GM12878 (cell line): Measurements from ENCODE around the gene SORCS2. TPM values are rescaled to one million over a fixed set of nuclear protein-coding genes. Genes with fewer than 3 reads are reported as not detected.

ENCODE experiments used
- ATAC-seq: fragments of 200-7000 bp; cut with Tn5 transposase; 3 replicates; pipeline ENCODE4 v1.9.1; 2020; ENCODE audit warnings: mild to moderate bottlenecking, moderate library complexity
- BruUV-seq: library from RNA; stranded (reverse); fragments of 400-500 nt; replicated peaks from 2 replicates; lab custom pipeline; 2021; lab: Mats Ljungman, UMichigan
- CTCF ChIA-PET: fragments of 300-600 bp; sonication (Branson Sonifier 250); formaldehyde crosslinking; extraction: SDS; loops from one replicate; lab custom pipeline; 2021; ENCODE audit warnings: inconsistent platforms; lab: Yijun Ruan, JAX
- POLR2A ChIA-PET: fragments of 350-600 bp; formaldehyde crosslinking; extraction: SDS; loops from one replicate; lab custom pipeline; 2021; ENCODE audit warnings: inconsistent platforms; lab: Charles Lee
- RAD21 ChIA-PET: fragments of 300-600 bp; sonication (Branson Sonifier 250); formaldehyde crosslinking; loops from one replicate; lab custom pipeline; 2023; ENCODE audit warnings: antibody characterized with exemption; ENCODE audit not compliant: unreplicated experiment; lab: Charles Lee
- SMC1A ChIA-PET: fragments of 300-600 bp; sonication (Branson Sonifier 250); formaldehyde crosslinking; loops from one replicate; lab custom pipeline; 2023; ENCODE audit not compliant: unreplicated experiment, uncharacterized antibody; lab: Charles Lee
- DNase-seq: peaks from one replicate; pipeline ENCODE4 v3.0.0-alpha.2; 2011; ENCODE audit warnings: low read depth, low spot score
- FAIRE-seq: peaks from 3 replicates; lab custom pipeline; 2011; peaks lifted over from hg19 to GRCh38; lab: Jason Lieb, UNC
- H2AFZ ChIP-seq: 2 replicates; pipeline ENCODE4 v1.6.0; 2011; ENCODE audit warnings: low read depth, low read length, control low read depth; ENCODE audit not compliant: control insufficient read depth
- H3K27ac ChIP-seq: 2 replicates; pipeline ENCODE4 v1.5.1; 2011; ENCODE audit warnings: control low read depth; ENCODE audit not compliant: control insufficient read depth, insufficient read depth
- H3K27me3 ChIP-seq, 2 experiments: replicated peaks in 1 of 2; 2 replicates each; pipeline versions ENCODE4 v1.6.0 to v1.6.1; 2011; ENCODE audit warnings: low read length in 1 of 2; ENCODE audit not compliant: control insufficient read depth in 2 of 2, insufficient read depth in 2 of 2
- H3K36me3 ChIP-seq, 2 experiments: 2 replicates each; pipeline ENCODE4 v1.5.1; 2011; ENCODE audit warnings: low read length in 1 of 2; ENCODE audit not compliant: control insufficient read depth in 2 of 2, insufficient read depth in 2 of 2
- H3K4me1 ChIP-seq: 2 replicates; pipeline ENCODE4 v1.6.1; 2011; ENCODE audit warnings: mild to moderate bottlenecking, low read length, moderate library complexity, mixed read lengths; ENCODE audit not compliant: control insufficient read depth, insufficient read depth
- H3K4me2 ChIP-seq: 2 replicates; pipeline ENCODE4 v1.6.0; 2011; ENCODE audit warnings: control low read depth; ENCODE audit not compliant: control insufficient read depth, insufficient read depth
- H3K4me3 ChIP-seq: fragments of 200-600 bp; sonication (generic); 2 replicates; pipeline ENCODE4 v1.5.1; 2016
- H3K79me2 ChIP-seq: 2 replicates; pipeline ENCODE4 v1.6.0; 2011; ENCODE audit warnings: low read length; ENCODE audit not compliant: control insufficient read depth, insufficient read depth
- H3K9ac ChIP-seq: 2 replicates; pipeline ENCODE4 v1.8.0; 2011; ENCODE audit warnings: low read length, control low read depth, mixed read lengths; ENCODE audit not compliant: control insufficient read depth, insufficient read depth
- H3K9me3 ChIP-seq: replicated peaks from 3 replicates; pipeline ENCODE4 v1.5.1; 2011; ENCODE audit warnings: mild to moderate bottlenecking, low read length; ENCODE audit not compliant: control insufficient read depth, insufficient read depth
- H4K20me1 ChIP-seq: 2 replicates; pipeline ENCODE4 v1.6.0; 2011; ENCODE audit not compliant: control insufficient read depth, insufficient read depth
- ATF7 ChIP-seq: fragments of 450-650 bp; IDR thresholded peaks from 2 replicates; pipeline ENCODE4 v1.6.1; 2016; ENCODE audit warnings: low read depth, mild to moderate bottlenecking
- BRCA1 ChIP-seq: IDR thresholded peaks from 2 replicates; pipeline ENCODE4 v1.6.1; 2011; ENCODE audit warnings: low read depth, low read length, improper control_type of control experiment
- FOXK2 ChIP-seq: fragments of 450-650 bp; IDR thresholded peaks from 2 replicates; pipeline ENCODE4 v1.6.1; 2017; ENCODE audit warnings: mild to moderate bottlenecking, moderate library complexity
- HDAC2 ChIP-seq: fragments of 200-600 bp; sonication (generic); IDR thresholded peaks from 2 replicates; pipeline ENCODE4 v1.6.1; 2017
- IRF3 ChIP-seq: fragments of 450-650 bp; IDR thresholded peaks from 2 replicates; pipeline ENCODE4 v1.6.1; 2014; ENCODE audit warnings: mild to moderate bottlenecking
- MYB ChIP-seq: fragments of 150-350 bp; IDR thresholded peaks from 2 replicates; pipeline ENCODE4 v1.6.1; 2014; ENCODE audit warnings: mild to moderate bottlenecking, low read depth, low read length, borderline replicate concordance
- NFYB ChIP-seq: IDR thresholded peaks from 2 replicates; pipeline ENCODE4 v1.6.1; 2011; ENCODE audit warnings: low read depth, mild to moderate bottlenecking, low read length, improper control_type of control experiment, moderate library complexity; ENCODE audit not compliant: insufficient read depth
- POLR2AphosphoS2 ChIP-seq: IDR thresholded peaks from 2 replicates; pipeline ENCODE4 v1.6.1; 2011; ENCODE audit warnings: low read depth, mild to moderate bottlenecking, low read length, improper control_type of control experiment, moderate library complexity
- RELA ChIP-seq: fragments of 450-650 bp; IDR thresholded peaks from 2 replicates; pipeline ENCODE4 v1.8.0; 2014; ENCODE audit warnings: borderline replicate concordance; ENCODE audit not compliant: partially characterized antibody
- SIN3A ChIP-seq: IDR thresholded peaks from 2 replicates; pipeline ENCODE4 v1.6.1; 2012; ENCODE audit warnings: low read depth, low read length, improper control_type of control experiment
- SIX5 ChIP-seq: IDR thresholded peaks from 2 replicates; pipeline ENCODE4 v1.6.1; 2011; ENCODE audit warnings: mild to moderate bottlenecking, low read depth, low read length, moderate library complexity; ENCODE audit not compliant: severe bottlenecking
- SMAD1 ChIP-seq: fragments of 450-650 bp; IDR thresholded peaks from 2 replicates; pipeline ENCODE4 v1.6.1; 2018; ENCODE audit warnings: mild to moderate bottlenecking, low read depth; ENCODE audit not compliant: partially characterized antibody
- TARDBP ChIP-seq: IDR thresholded peaks from 2 replicates; pipeline ENCODE4 v1.6.1; 2016; ENCODE audit warnings: borderline replicate concordance
- ZNF384 ChIP-seq: IDR thresholded peaks from 2 replicates; pipeline ENCODE4 v1.6.1; 2012; ENCODE audit warnings: low read depth, mild to moderate bottlenecking, low read length, improper control_type of control experiment, borderline replicate concordance
- ZNF687 ChIP-seq: fragments of 450-650 bp; IDR thresholded peaks from 2 replicates; pipeline ENCODE4 v1.6.1; 2017; ENCODE audit warnings: mild to moderate bottlenecking, moderate library complexity
- WGBS: methylation state at CpG from one replicate; pipeline ENCODE4 v1.1.6; 2016; ENCODE audit warnings: low lambda C conversion rate; ENCODE audit not compliant: insufficient replicate concordance, insufficient coverage; ENCODE audit errors: missing lambda C conversion rate; 5-methylcytosine and 5-hydroxymethylcytosine counted together
- in situ Hi-C: fragments of 300-500 bp; cut with MboI; formaldehyde crosslinking; loops from 9 replicates; pipeline ENCODE4 v1.14.3; 2018; ENCODE audit warnings: mixed read lengths
- intact Hi-C: fragments of 100-400 bp; cut with micrococcal nuclease; formaldehyde crosslinking; loops from one replicate; pipeline ENCODE4 v1.14.2; 2022; ENCODE audit not compliant: unreplicated experiment
- polyA plus RNA-seq, 11 experiments: library from polyadenylated mRNA; depleted of rRNA in 4 of 11; unstranded in 6 of 11; stranded (reverse) in 5 of 11; fragments of >200 nt; fragmentation: Nextera tagmentation in 4 of 11; fragmentation: Illumina TruSeq in 1 of 11; extraction: Ambion mirVana in 4 of 11; extraction: Trizol in 1 of 11; gene quantifications; 1 replicate in 1 of 11; 2 replicates in 10 of 11; pipeline versions ENCODE4 v1.2.1 to v1.2.3, GENCODE V29; 2011 to 2016; ENCODE audit warnings: inconsistent platforms in 2 of 11, missing spikeins in 2 of 11, low read depth in 1 of 11
- total RNA-seq, 4 experiments: library from RNA; depleted of rRNA in 3 of 4; stranded (reverse); fragments of >200 nt in 3 of 4; fragmentation: Illumina TruSeq in 1 of 4; extraction: Trizol in 1 of 4; gene quantifications; 2 replicates each; pipeline versions ENCODE4 v1.2.1 to v1.2.3, GENCODE V29; 2013 to 2021

Gene SORCS2
- total and polyA plus RNA-seq, 10 of the 15 experiments (the other 5 are each of a cell fraction or from before 2014, with no cell fraction given) = 0.01 to 0.15 (median 0.05) TPM; not detected in 5

- in situ Hi-C loops = no loop called here
- Histone ChIP-seq H3K27ac (no peak overlapping the region), H3K4me1 (peaks cover 4% of the 10 kb centered on the region; the same call in 1 of the 2 replicates), H3K9me3 (no peaks in the 10 kb centered on the region), H3K79me2 (no peaks in the 10 kb centered on the region), H3K4me2 (no peak overlapping the region), H2AFZ (no peak overlapping the region), H3K27me3 (peaks cover 0 to 2% of the 10 kb centered on the region in 2 experiments; a peak in 2 of 4 replicates), H3K9ac (no peak overlapping the region), H3K4me3 (no peak overlapping the region), H3K36me3 (no peaks in the 10 kb centered on the region), H4K20me1 (no peaks in the 10 kb centered on the region)
- ChIA-PET POLR2A (no interaction called here), CTCF (interaction anchor here (2.6 kb wide), 1 partner anchor 38 kb away, joined by 27 read pairs; no protein-coding TSS in a partner anchor), RAD21 (interaction anchor here (2.2 kb wide), 1 partner anchor 39 kb away, joined by 14 read pairs; no protein-coding TSS in a partner anchor), SMC1A (no interaction called here)
- no peak for ATAC-seq
- intact Hi-C loops = loop anchor here (5.0 kb wide), 1 partner anchor 224 kb away; no protein-coding TSS in a partner anchor
- FAIRE-seq = no peak
- TF ChIP-seq ATF7 = no peak
- no peak for TF ChIP-seq SIN3A
- TF ChIP-seq IRF3 = no peak
- no peak for TF ChIP-seq BRCA1
- no peak for TF ChIP-seq ZNF384
- no peak for TF ChIP-seq POLR2AphosphoS2
- TF ChIP-seq MYB = no peak
- no peak for TF ChIP-seq TARDBP
- no peak for TF ChIP-seq RELA
- no peak for TF ChIP-seq HDAC2
- TF ChIP-seq SMAD1 = no peak
- TF ChIP-seq ZNF687 = no peak
- no peak for TF ChIP-seq FOXK2
- TF ChIP-seq SIX5 = no peak
- no peak for TF ChIP-seq NFYB
- BruUV-seq = no TSS peak
- 35% methylated on average over 16 of the region's 16 CpGs for WGBS
- no peak for DNase-seq
Observed at GRCh38 chr4:7763106-7763505, 570.8 kb downstream of the SORCS2 start.
